CD14-positive monocyte (primary cell): ENCODE results near the gene AMBP. TPM values are rescaled to one million over a fixed set of nuclear protein-coding genes. Genes with fewer than 3 reads are reported as not detected.

ENCODE experiments used
- DNase-seq, 3 donors: peaks; one replicate each; pipeline ENCODE4 v3.0.0-alpha.2; 2011 to 2022
- H2AFZ ChIP-seq: 2 replicates; pipeline ENCODE4 v1.6.0; 2012; ENCODE audit warnings: mild to moderate bottlenecking, low read depth, low read length, inconsistent platforms; ENCODE audit not compliant: insufficient read depth, poor library complexity, severe bottlenecking
- H3K27ac ChIP-seq, 2 donors: 1 replicate in 1 of 2; 2 replicates in 1 of 2; pipeline ENCODE4 v1.5.1; 2012 to 2013; ENCODE audit warnings: low read length in 2 of 2, control low read depth in 1 of 2, inconsistent platforms in 1 of 2, low read depth in 1 of 2, mild to moderate bottlenecking in 1 of 2
- H3K27me3 ChIP-seq, 2 donors: one replicate each; pipeline versions ENCODE4 v1.6.0 to v1.6.1; 2011 to 2013; ENCODE audit warnings: low read length in 2 of 2; ENCODE audit not compliant: control insufficient read depth in 2 of 2, insufficient read depth in 2 of 2
- H3K36me3 ChIP-seq, 2 donors: replicated peaks in 1 of 2; 1 replicate in 1 of 2; 2 replicates in 1 of 2; pipeline versions ENCODE4 v1.5.1 to v1.6.1; 2012 to 2013; ENCODE audit warnings: low read length in 2 of 2, control low read depth in 1 of 2, inconsistent platforms in 1 of 2, mild to moderate bottlenecking in 1 of 2; ENCODE audit not compliant: insufficient read depth in 2 of 2, control insufficient read depth in 1 of 2
- H3K4me1 ChIP-seq, 2 donors: 1 replicate in 1 of 2; 2 replicates in 1 of 2; pipeline versions ENCODE4 v1.5.1 to v1.6.1; 2012 to 2013; ENCODE audit warnings: low read length in 2 of 2, control low read depth in 1 of 2, inconsistent platforms in 1 of 2, mild to moderate bottlenecking in 1 of 2, moderate library complexity in 1 of 2; ENCODE audit not compliant: insufficient read depth in 2 of 2, control insufficient read depth in 1 of 2
- H3K4me2 ChIP-seq: replicated peaks from 2 replicates; pipeline ENCODE3; 2012; ENCODE audit warnings: low read length, moderate library complexity, mild to moderate bottlenecking; ENCODE audit not compliant: poor library complexity, severe bottlenecking; ENCODE audit errors: extremely low read depth
- H3K4me3 ChIP-seq, 3 experiments: fragments of 200-600 bp in 1 of 3; sonication (generic) in 1 of 3; replicated peaks in 1 of 3; 1 replicate in 2 of 3; 2 replicates in 1 of 3; pipeline ENCODE4 v1.5.1; 2011 to 2013; ENCODE audit warnings: low read length in 3 of 3, mild to moderate bottlenecking in 3 of 3, control low read depth in 2 of 3, low read depth in 2 of 3, inconsistent platforms in 1 of 3, moderate library complexity in 1 of 3
- H3K79me2 ChIP-seq: 2 replicates; pipeline ENCODE4 v1.6.0; 2012; ENCODE audit warnings: mild to moderate bottlenecking, control low read depth, inconsistent platforms, low read length, moderate library complexity; ENCODE audit not compliant: insufficient read depth
- H3K9ac ChIP-seq: 2 replicates; pipeline ENCODE4 v1.6.0; 2017; ENCODE audit warnings: low read length, mild to moderate bottlenecking; ENCODE audit not compliant: insufficient read depth, poor library complexity, severe bottlenecking
- H3K9me3 ChIP-seq, 2 donors: replicated peaks in 1 of 2; 1 replicate in 1 of 2; 2 replicates in 1 of 2; pipeline versions ENCODE4 v1.5.1 to v1.6.1; 2012 to 2013; ENCODE audit warnings: low read length in 2 of 2, control low read depth in 1 of 2; ENCODE audit not compliant: control insufficient read depth in 1 of 2, insufficient read depth in 1 of 2
- H4K20me1 ChIP-seq: 2 replicates; pipeline ENCODE4 v1.6.0; 2012; ENCODE audit warnings: mild to moderate bottlenecking, low read length, control low read depth, moderate library complexity; ENCODE audit not compliant: insufficient read depth
- H3K27ac Mint-ChIP-seq, 7 donors: one replicate each; pipeline ENCODE4 v1.8.0; 2020; ENCODE audit warnings: mild to moderate bottlenecking in 7 of 7, mixed read lengths in 7 of 7, moderate library complexity in 6 of 7, inconsistent platforms in 2 of 7
- H3K27me3 Mint-ChIP-seq, 3 donors: one replicate each; pipeline ENCODE4 v1.8.0; 2021 to 2022; ENCODE audit warnings: low read depth in 3 of 3, mild to moderate bottlenecking in 3 of 3, mixed read lengths in 3 of 3, moderate library complexity in 3 of 3, inconsistent platforms in 1 of 3
- H3K36me3 Mint-ChIP-seq, 2 donors: one replicate each; pipeline ENCODE4 v1.8.0; 2020; ENCODE audit warnings: mixed read lengths in 2 of 2, inconsistent platforms in 1 of 2, mild to moderate bottlenecking in 1 of 2
- H3K4me1 Mint-ChIP-seq: one replicate; pipeline ENCODE4 v1.8.0; 2020; ENCODE audit warnings: mild to moderate bottlenecking, mixed read lengths
- H3K4me3 Mint-ChIP-seq, 2 donors: one replicate each; pipeline ENCODE4 v1.8.0; 2020; ENCODE audit warnings: mild to moderate bottlenecking in 2 of 2, mixed read lengths in 2 of 2, moderate library complexity in 1 of 2
- H3K9me3 Mint-ChIP-seq, 7 donors: one replicate each; pipeline ENCODE4 v1.8.0; 2020 to 2022; ENCODE audit warnings: mixed read lengths in 7 of 7, mild to moderate bottlenecking in 6 of 7, moderate library complexity in 6 of 7, inconsistent platforms in 2 of 7
- CTCF ChIP-seq: fragments of 200-600 bp; IDR thresholded peaks from one replicate; pipeline ENCODE4 v1.8.0; 2022; ENCODE audit warnings: antibody characterized with exemption, mild to moderate bottlenecking
- WGBS: methylation state at CpG from one replicate; pipeline ENCODE4 v1.1.5; 2013; ENCODE audit warnings: missing lambda C conversion rate; ENCODE audit not compliant: insufficient coverage; 5-methylcytosine and 5-hydroxymethylcytosine counted together
- intact Hi-C, 2 donors: fragments of 100-400 bp; cut with micrococcal nuclease; formaldehyde crosslinking; loops; one replicate each; pipeline versions ENCODE4 v1.15.0 to v1.15.1; 2023
- polyA plus RNA-seq, 3 donors: library from polyadenylated mRNA; depleted of rRNA in 1 of 3; unstranded in 2 of 3; stranded (reverse) in 1 of 3; fragments of 300-500 nt in 2 of 3; fragments of >200 nt in 1 of 3; fragmentation: Illumina TruSeq in 2 of 3; gene quantifications; 1 replicate in 2 of 3; 2 replicates in 1 of 3; pipeline ENCODE4 v1.2.3, GENCODE V29; 2012 to 2021

Gene AMBP
- polyA plus RNA-seq, 3 donors = not detected

- no peak for TF ChIP-seq CTCF
- no peaks in the 10 kb centered on the region for H4K20me1 ChIP-seq
- no peaks in the 10 kb centered on the region for H3K27me3 ChIP-seq
- peaks cover 15 to 29% of the 10 kb centered on the region in 2 donors for H3K36me3 ChIP-seq
- Mint-ChIP-seq H3K4me1 (no peaks in the 10 kb centered on the region), H3K36me3 (peaks cover 20 to 30% of the 10 kb centered on the region in 2 donors), H3K9me3 (peaks cover 0 to 2% (median 0%) of the 10 kb centered on the region in 7 donors), H3K27ac (no peak overlapping the region), H3K4me3 (no peak overlapping the region), H3K27me3 (peaks cover 0 to 2% (median 0%) of the 10 kb centered on the region in 3 donors)
- H3K9me3 ChIP-seq = no peaks in the 10 kb centered on the region
- H3K4me1 ChIP-seq = no peaks in the 10 kb centered on the region
- no peak overlapping the region for H3K4me2 ChIP-seq
- no peak overlapping the region for H3K4me3 ChIP-seq
- 100% methylated on average over 1 of the region's 3 CpGs for WGBS
- intact Hi-C loops = no loop called here
- H3K9ac ChIP-seq = no peak overlapping the region
- DNase-seq = no peak
- no peak overlapping the region for H2AFZ ChIP-seq
- H3K79me2 ChIP-seq = no peaks in the 10 kb centered on the region
- H3K27ac ChIP-seq = no peak overlapping the region
Measured at GRCh38 chr9:114047717-114048116, 30.4 kb downstream of the AMBP start.

- Mint-ChIP-seq H3K27ac (no peak overlapping the region), H3K27me3 (peaks cover 0 to 2% (median 0%) of the 10 kb centered on the region in 3 donors), H3K4me1 (no peaks in the 10 kb centered on the region), H3K9me3 (peaks cover 0 to 2% (median 0%) of the 10 kb centered on the region in 7 donors), H3K4me3 (no peak overlapping the region), H3K36me3 (peaks cover 22 to 27% of the 10 kb centered on the region in 2 donors)
- Histone ChIP-seq H2AFZ (no peak overlapping the region), H3K9me3 (no peaks in the 10 kb centered on the region), H3K4me1 (no peaks in the 10 kb centered on the region), H3K79me2 (no peaks in the 10 kb centered on the region), H4K20me1 (no peaks in the 10 kb centered on the region), H3K27ac (no peak overlapping the region), H3K4me2 (no peak overlapping the region), H3K9ac (no peak overlapping the region), H3K4me3 (no peak overlapping the region), H3K36me3 (peaks cover 15 to 29% of the 10 kb centered on the region in 2 donors), H3K27me3 (no peaks in the 10 kb centered on the region)
- intact Hi-C loops = no loop called here
- no peak for TF ChIP-seq CTCF
- DNase-seq = no peak
- no CpG with 5 or more reads among the region's 1 CpG for WGBS
Measured at GRCh38 chr9:114046875-114047274, 31.2 kb downstream of the AMBP start.
